Amniotic stem cell (primary cell): Measurements from ENCODE around the gene SGTB.
A peak's percentile ranks its signal among the peaks of the same experiment; 100 is the strongest.
"Not testable (repeated sequence)": the region's sequence is repeated elsewhere in the genome, so short reads cannot be mapped to it uniquely, and the experiment has no call there.

Source experiments
- DNase-seq: peaks from one replicate; lab custom pipeline; 2025; lab: John Stamatoyannopoulos, UW

SGTB gene

GRCh38 chr5:65734196-65734775 is 12.4 kb upstream of the SGTB start:
- not testable (repeated sequence) for DNase-seq

GRCh38 chr5:65732046-65732445 is 10.1 kb upstream of the SGTB start:
- DNase-seq, result not testable (repeated sequence)

GRCh38 chr5:65730910-65731309 is 9.0 kb upstream of the SGTB start:
- DNase-seq, result no peak

- no peak for DNase-seq
Observed at GRCh38 chr5:65728218-65728617, 6.3 kb upstream of the SGTB start.

- DNase-seq, result no peak
Observed at GRCh38 chr5:65727491-65728156, 5.7 kb upstream of the SGTB start.

GRCh38 chr5:65722575-65723403 is 880 bp upstream of the SGTB start:
- DNase-seq, result no peak

GRCh38 chr5:65721050-65721719 is 724 bp downstream of the SGTB start:
- DNase-seq, result peak; percentile 40

GRCh38 chr5:65718576-65719310 is 3.2 kb downstream of the SGTB start:
- no peak for DNase-seq

GRCh38 chr5:65708145-65708544 is 13.8 kb downstream of the SGTB start:
- DNase-seq, result no peak

GRCh38 chr5:65707663-65708062 is 14.2 kb downstream of the SGTB start:
- DNase-seq, result no peak

GRCh38 chr5:65704621-65705239 is 17.2 kb downstream of the SGTB start:
- DNase-seq, result no peak

- no peak for DNase-seq
Observed at GRCh38 chr5:65702036-65702435, 19.9 kb downstream of the SGTB start.

- DNase-seq, result no peak
Observed at GRCh38 chr5:65699338-65699737, 22.6 kb downstream of the SGTB start.

- no peak for DNase-seq
Observed at GRCh38 chr5:65696892-65697291, 25.0 kb downstream of the SGTB start.

- DNase-seq, result no peak
Observed at GRCh38 chr5:65695896-65696295, 26.0 kb downstream of the SGTB start.

- no peak for DNase-seq
Observed at GRCh38 chr5:65695162-65695755, 26.6 kb downstream of the SGTB start.

GRCh38 chr5:65693121-65693520 is 28.8 kb downstream of the SGTB start:
- DNase-seq, result no peak

- no peak for DNase-seq
Observed at GRCh38 chr5:65682148-65682547, 39.8 kb downstream of the SGTB start.

GRCh38 chr5:65676056-65676455 is 45.9 kb downstream of the SGTB start:
- DNase-seq, result not testable (repeated sequence)

GRCh38 chr5:65674749-65675148 is 47.2 kb downstream of the SGTB start:
- no peak for DNase-seq

- DNase-seq, result no peak
Observed at GRCh38 chr5:65672796-65673195, 49.1 kb downstream of the SGTB start.
